Tibial artery (tissue), 4 donors: ENCODE data around the gene TAF12.

ENCODE experiments used
- DNase-seq, 2 donors: peaks; one replicate each; pipeline ENCODE4 v3.0.0-alpha.2; 2019
- H3K27ac ChIP-seq, 2 donors: fragments of 200-600 bp; sonication (generic) in 1 of 2; 1 replicate in 1 of 2; 2 replicates in 1 of 2; pipeline ENCODE4 v1.5.1; 2018 to 2019; ENCODE audit warnings: mild to moderate bottlenecking in 1 of 2
- H3K27me3 ChIP-seq, 2 donors: fragments of 200-600 bp; sonication (generic) in 1 of 2; one replicate each; pipeline versions ENCODE4 v1.5.1 to v1.6.0; 2016 to 2019
- H3K36me3 ChIP-seq, 3 donors: fragments of 200-600 bp; sonication (generic) in 2 of 3; one replicate each; pipeline ENCODE4 v1.5.1; 2016 to 2019; ENCODE audit warnings: mild to moderate bottlenecking in 2 of 3
- H3K4me1 ChIP-seq, 4 donors: fragments of 200-600 bp; sonication (generic) in 2 of 4; 1 replicate in 3 of 4; 2 replicates in 1 of 4; pipeline ENCODE4 v1.5.1; 2016 to 2019
- H3K4me3 ChIP-seq, 2 donors: fragments of 200-600 bp; sonication (generic) in 1 of 2; 1 replicate in 1 of 2; 2 replicates in 1 of 2; pipeline ENCODE4 v1.5.1; 2018 to 2019; ENCODE audit warnings: mild to moderate bottlenecking in 2 of 2
- H3K9me3 ChIP-seq, 3 donors: fragments of 200-600 bp; sonication (generic) in 1 of 3; one replicate each; pipeline ENCODE4 v1.5.1; 2016 to 2019
- intact Hi-C: fragments of 100-400 bp; cut with DNase I; formaldehyde crosslinking; loops from one replicate; pipeline ENCODE4 v1.15.0; 2023; ENCODE audit warnings: low total_unique reads
- TF ChIP-seq, protein P1 (sequence below), 2 experiments: fragments of 200-600 bp in 1 of 2; fragments of 450-650 bp in 1 of 2; IDR thresholded peaks; one replicate each; pipeline ENCODE4 v1.5.1; 2017 to 2019; ENCODE audit warnings: antibody characterized with exemption in 2 of 2, mild to moderate bottlenecking in 1 of 2, moderate library complexity in 1 of 2

The TAF12 gene

GRCh38 chr1:28671254-28671780 is 28.4 kb upstream of the TAF12 start:
- Histone ChIP-seq H3K4me3 (no peak overlapping the region), H3K9me3 (no peaks in the 10 kb centered on the region), H3K4me1 (peaks cover 0 to 25% (median 7%) of the 10 kb centered on the region in 4 donors), H3K27me3 (no peaks in the 10 kb centered on the region), H3K36me3 (no peaks in the 10 kb centered on the region), H3K27ac (no peak overlapping the region)
- intact Hi-C loops, result no loop called here
- TF ChIP-seq, protein P1, sequence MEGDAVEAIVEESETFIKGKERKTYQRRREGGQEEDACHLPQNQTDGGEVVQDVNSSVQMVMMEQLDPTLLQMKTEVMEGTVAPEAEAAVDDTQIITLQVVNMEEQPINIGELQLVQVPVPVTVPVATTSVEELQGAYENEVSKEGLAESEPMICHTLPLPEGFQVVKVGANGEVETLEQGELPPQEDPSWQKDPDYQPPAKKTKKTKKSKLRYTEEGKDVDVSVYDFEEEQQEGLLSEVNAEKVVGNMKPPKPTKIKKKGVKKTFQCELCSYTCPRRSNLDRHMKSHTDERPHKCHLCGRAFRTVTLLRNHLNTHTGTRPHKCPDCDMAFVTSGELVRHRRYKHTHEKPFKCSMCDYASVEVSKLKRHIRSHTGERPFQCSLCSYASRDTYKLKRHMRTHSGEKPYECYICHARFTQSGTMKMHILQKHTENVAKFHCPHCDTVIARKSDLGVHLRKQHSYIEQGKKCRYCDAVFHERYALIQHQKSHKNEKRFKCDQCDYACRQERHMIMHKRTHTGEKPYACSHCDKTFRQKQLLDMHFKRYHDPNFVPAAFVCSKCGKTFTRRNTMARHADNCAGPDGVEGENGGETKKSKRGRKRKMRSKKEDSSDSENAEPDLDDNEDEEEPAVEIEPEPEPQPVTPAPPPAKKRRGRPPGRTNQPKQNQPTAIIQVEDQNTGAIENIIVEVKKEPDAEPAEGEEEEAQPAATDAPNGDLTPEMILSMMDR (IDR thresholded peaks at IDR 0.05), result no peak
- no peak for DNase-seq

DNA sequence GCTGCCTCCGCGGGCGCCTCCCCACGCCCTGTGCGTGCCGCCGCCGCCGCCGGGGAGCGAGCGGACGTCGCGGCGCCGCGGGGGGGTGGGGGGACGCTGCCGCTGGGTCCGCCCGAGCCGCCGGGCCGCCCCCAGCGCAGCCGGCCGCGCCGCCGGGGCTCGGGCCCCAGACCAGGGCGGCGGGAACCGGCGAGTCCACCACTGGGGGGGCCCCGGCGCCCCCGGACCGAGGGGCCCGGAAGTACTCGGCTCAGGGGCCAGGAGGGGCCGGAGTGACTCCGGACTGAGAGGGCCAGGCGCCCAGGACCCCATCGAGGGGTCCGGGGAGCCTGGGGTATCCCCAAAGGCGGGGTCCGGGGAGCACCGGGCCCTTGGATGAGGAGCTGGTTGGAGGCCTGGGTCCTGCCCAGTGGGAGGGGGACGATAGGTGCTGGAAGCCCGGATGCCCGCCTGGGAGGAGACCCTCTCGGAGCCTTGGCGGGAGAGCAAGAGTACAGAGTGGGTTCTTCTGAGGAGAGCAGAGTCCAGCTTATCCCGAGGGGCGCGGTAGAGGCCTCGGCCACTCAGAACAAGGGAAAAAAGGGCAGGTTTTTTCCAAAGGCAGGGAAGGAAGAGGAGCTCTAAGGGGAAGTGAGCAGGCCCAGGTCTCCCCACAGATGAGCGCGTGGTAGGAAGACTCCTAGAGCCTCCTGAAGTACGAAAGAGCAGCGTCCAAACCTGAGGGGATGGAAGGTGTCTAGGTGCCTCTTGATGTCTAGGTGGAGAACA is 26.3 kb upstream of the TAF12 start:
- intact Hi-C loops, result no loop called here
- Histone ChIP-seq H3K4me3 (peak overlapping the region; percentile 100), H3K4me1 (peaks cover 0 to 25% (median 7%) of the 10 kb centered on the region in 4 donors), H3K36me3 (no peaks in the 10 kb centered on the region), H3K9me3 (no peaks in the 10 kb centered on the region), H3K27me3 (no peaks in the 10 kb centered on the region), H3K27ac (peak overlapping the region; percentile 100)
- DNase-seq, result peak; percentile 29 to 74
- TF ChIP-seq, protein P1 (IDR thresholded peaks at IDR 0.05), result no peak

DNA sequence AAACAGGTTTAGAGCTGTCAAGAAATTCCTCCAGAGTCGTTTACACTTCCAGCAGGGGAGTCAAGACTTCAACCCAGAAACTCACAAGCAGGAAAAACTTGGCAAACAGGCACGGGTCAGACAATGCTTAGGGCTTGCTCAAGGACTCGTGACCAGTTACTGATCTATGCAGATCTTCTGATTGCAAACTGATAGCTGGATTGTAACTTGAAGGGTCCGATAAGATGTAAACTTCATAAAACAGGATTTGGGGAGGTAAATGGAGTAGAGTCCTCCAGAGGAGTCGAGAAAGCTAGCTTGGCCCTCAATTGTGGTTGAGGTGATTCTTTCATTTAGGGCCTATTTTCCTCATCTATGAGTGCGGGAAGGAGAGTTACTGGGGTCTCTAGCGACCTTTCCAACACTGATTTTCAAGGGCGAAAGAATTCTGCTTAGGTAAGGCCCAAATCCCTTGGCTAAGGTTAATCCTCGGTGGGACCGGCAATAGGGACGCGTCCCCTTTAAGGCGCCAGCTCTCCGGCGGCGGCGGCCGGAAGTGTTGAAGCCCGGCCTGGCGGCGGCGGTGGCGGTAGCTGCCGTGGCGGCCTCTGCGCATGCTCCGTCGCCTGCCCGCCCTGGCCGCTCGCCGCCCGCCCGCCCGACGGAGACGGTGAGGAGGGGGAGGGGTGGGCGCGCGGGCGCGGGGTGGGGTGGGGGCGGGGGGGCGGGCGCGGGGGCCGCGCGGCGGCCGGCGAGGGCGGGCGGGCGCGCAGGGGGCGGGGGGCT is 25.5 kb upstream of the TAF12 start, which contains the start of gene GMEB1:
Gene GMEB1 (plus strand): TSS at position 594 of the 765 bp plus-strand sequence. CDS start 14,829 bp downstream, outside the sequence.
- TF ChIP-seq, protein P1 (IDR thresholded peaks at IDR 0.05), result no peak
- H3K27ac ChIP-seq, result peak within 1 kb of the TSS; percentile 100
- DNase-seq, result peak; percentile 80 to 91
- peaks cover 0 to 25% (median 7%) of the 10 kb centered on the region in 4 donors for H3K4me1 ChIP-seq
- peak within 1 kb of the TSS; percentile 100 for H3K4me3 ChIP-seq
- intact Hi-C loops, result no loop called here
- no peaks in the 10 kb centered on the region for H3K27me3 ChIP-seq
- H3K36me3 ChIP-seq, result no peaks in the 10 kb centered on the region
- H3K9me3 ChIP-seq, result no peaks in the 10 kb centered on the region

GRCh38 chr1:28666806-28667205 is 23.9 kb upstream of the TAF12 start:
- TF ChIP-seq, protein P1 (IDR thresholded peaks at IDR 0.05), result no peak
- Histone ChIP-seq H3K27me3 (no peaks in the 10 kb centered on the region), H3K27ac (no peak overlapping the region), H3K4me1 (peaks cover 0 to 25% (median 7%) of the 10 kb centered on the region in 4 donors), H3K36me3 (no peaks in the 10 kb centered on the region), H3K9me3 (no peaks in the 10 kb centered on the region), H3K4me3 (no peak overlapping the region)
- DNase-seq, result no peak
- intact Hi-C loops, result loop anchor here (2.0 kb wide), 1 partner anchor 16 kb away; no protein-coding TSS in a partner anchor

DNA sequence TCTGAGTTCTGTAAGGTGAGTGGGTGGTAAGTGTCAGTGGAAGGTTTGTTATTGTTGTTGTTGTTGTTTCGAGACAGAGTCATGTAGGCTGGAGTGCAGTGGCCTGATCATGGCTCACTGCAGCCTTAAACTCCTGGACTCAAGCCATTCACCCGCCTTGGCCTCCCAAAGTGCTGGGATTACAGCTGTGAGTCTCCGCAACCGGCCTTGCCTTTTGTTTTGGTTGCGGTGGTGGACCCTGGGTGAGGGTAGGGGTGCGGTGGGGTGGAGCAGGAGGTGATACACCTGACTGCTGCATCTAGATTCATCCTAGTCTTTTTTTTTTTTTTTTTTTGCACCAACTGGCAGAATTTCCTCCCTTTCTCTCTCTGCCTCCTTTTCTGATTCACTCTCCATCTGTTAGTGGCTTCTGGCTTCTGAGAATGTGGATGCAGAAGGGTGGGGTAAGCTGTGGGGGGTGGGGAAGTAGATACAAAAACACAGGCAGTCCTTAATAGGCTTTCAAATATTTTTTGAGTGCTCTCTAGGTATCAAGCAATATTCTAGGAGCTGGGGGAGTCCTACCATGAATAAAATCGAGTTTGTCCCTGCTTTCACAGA is 21.1 kb upstream of the TAF12 start:
- peaks cover 0 to 13% (median 7%) of the 10 kb centered on the region in 4 donors for H3K4me1 ChIP-seq
- no peaks in the 10 kb centered on the region for H3K36me3 ChIP-seq
- TF ChIP-seq, protein P1 (IDR thresholded peaks at IDR 0.05), result no peak
- DNase-seq, result no peak
- intact Hi-C loops, result no loop called here
- no peak overlapping the region for H3K4me3 ChIP-seq
- no peaks in the 10 kb centered on the region for H3K9me3 ChIP-seq
- H3K27me3 ChIP-seq, result no peaks in the 10 kb centered on the region
- no peak overlapping the region for H3K27ac ChIP-seq
